Esophagus squamous epithelium (tissue), 5 donors: ENCODE measurements around the gene SPATA6. TPM values are rescaled to one million over a fixed set of nuclear protein-coding genes. Genes with fewer than 3 reads are reported as not detected.
"Not testable (repeated sequence)": the region's sequence is repeated elsewhere in the genome, so short reads cannot be mapped to it uniquely, and the experiment has no call there.

Source experiments
- DNase-seq: peaks from one replicate; lab custom pipeline; 2025; lab: John Stamatoyannopoulos, UW
- H3K27ac ChIP-seq, 4 donors: fragments of 200-600 bp; sonication (generic); one replicate each; pipeline ENCODE4 v1.5.1; 2016 to 2019; ENCODE audit warnings: mild to moderate bottlenecking in 1 of 4
- H3K27me3 ChIP-seq, 4 donors: fragments of 200-600 bp; sonication (generic); 1 replicate in 3 of 4; 2 replicates in 1 of 4; pipeline versions ENCODE4 v1.5.1 to v1.6.0; 2017 to 2021; ENCODE audit warnings: antibody characterized with exemption in 1 of 4
- H3K36me3 ChIP-seq, 3 donors: fragments of 200-600 bp; sonication (generic); one replicate each; pipeline ENCODE4 v1.5.1; 2016 to 2019
- H3K4me1 ChIP-seq, 3 donors: fragments of 200-600 bp; sonication (generic); one replicate each; pipeline ENCODE4 v1.5.1; 2017 to 2019
- H3K4me3 ChIP-seq, 4 donors: fragments of 200-600 bp; sonication (generic); 1 replicate in 3 of 4; 2 replicates in 1 of 4; pipeline ENCODE4 v1.5.1; 2016 to 2019; ENCODE audit warnings: mild to moderate bottlenecking in 2 of 4, moderate library complexity in 1 of 4
- H3K9me3 ChIP-seq, 3 donors: fragments of 200-600 bp; sonication (generic); one replicate each; pipeline ENCODE4 v1.5.1; 2016 to 2019
- POLR2A ChIP-seq, 4 donors: fragments of 450-650 bp; IDR thresholded peaks; one replicate each; pipeline ENCODE4 v1.6.1; 2017; ENCODE audit warnings: antibody characterized with exemption in 4 of 4, mild to moderate bottlenecking in 4 of 4, moderate library complexity in 3 of 4
- WGBS, 2 donors: methylation state at CpG; one replicate each; pipeline ENCODE4 v1.1.5; 2018; 5-methylcytosine and 5-hydroxymethylcytosine counted together
- intact Hi-C: fragments of 100-400 bp; cut with DNase I; formaldehyde crosslinking; loops from one replicate; pipeline ENCODE4 v1.15.0; 2022
- total RNA-seq, 4 donors: library from RNA; depleted of rRNA; stranded (reverse); fragments of >200 nt; gene quantifications; one replicate each; pipeline ENCODE4 v1.1.0, GENCODE V29; 2016
- TF ChIP-seq, protein P1 (sequence below), 6 experiments: fragments of 450-650 bp in 4 of 6; fragments of 200-600 bp in 2 of 6; sonication (generic) in 2 of 6; IDR thresholded peaks; one replicate each; pipeline ENCODE4 v1.5.1; 2016 to 2019; ENCODE audit warnings: antibody characterized with exemption in 6 of 6, mild to moderate bottlenecking in 4 of 6, moderate library complexity in 4 of 6
- donor health status: DM: yes; HTN: yes; CAD: no.

Gene SPATA6
- 1 to 10 TPM; 2.9 to 8.8 (median 7.1) TPM for total RNA-seq

DNA sequence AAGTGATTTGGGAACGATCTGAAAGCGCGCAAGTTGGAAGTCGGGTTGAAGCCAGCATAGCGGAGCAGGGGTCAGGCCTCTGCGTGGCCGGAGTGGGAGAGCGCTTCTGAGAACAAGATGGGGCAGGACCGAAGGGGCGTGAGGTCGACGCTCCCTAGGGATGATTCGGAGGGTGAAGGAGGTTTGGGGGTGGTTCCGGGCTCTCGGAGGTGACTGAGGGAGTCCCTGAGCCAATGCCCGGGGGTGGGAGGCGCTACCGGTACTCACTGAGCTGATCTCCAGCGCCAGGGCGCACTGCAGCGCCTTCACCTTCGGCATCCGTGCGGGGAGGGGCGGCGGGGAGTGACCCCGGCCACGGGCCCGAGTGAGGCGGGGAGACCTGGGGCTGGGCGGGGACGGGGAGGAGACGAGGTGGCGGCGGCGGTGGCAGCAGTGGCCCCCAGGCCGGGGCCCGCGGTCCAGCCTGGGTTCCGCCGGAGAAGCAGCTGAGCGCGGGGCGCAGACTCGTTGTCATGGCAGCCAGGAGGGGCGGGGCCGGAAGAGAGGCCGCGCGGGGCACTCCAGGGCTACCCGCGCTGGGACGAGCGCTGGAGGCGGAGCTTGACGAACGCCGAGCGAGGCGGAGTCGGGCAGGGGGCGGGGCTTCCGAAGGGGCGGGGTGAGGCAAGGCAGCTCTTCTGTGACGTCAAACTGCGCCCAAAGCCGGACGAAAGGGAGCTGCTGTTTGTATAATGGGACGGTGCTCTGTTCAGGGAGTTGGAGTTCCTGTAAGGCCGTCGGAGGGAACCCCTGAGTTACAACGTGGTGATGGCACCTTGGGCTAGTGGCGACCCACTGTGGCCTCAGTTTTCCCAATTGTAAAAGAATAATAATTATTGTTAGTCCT is at the start of gene SPATA6:
TSS of gene SPATA6 (minus strand) at position 514 of the 886 bp plus-strand sequence. CDS start at position 318, 196 bp downstream.
- 0 to 1% methylated on average over 1 to 24 of the region's 73 CpGs for WGBS, 2 donors

DNA sequence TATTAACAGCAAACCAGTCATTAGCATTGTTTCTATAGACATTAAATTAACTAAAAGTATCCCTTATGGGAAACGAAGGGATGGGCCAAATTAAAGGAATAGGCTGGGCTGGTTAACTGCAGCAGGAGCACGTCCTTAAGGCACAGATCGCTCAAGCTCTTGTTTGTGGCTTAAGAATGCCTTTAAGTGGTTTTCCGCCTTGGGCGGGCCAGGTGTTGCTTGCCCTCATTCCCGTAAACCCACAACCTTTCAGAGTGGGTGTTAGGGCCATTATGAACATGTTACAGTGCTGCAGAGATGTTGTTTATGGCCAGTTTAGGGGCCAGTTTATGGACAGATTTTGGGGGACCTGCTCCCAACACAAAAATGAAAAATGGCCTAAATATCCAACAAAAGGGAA is 47.9 kb upstream of the SPATA6 start:
- H3K36me3 ChIP-seq, H3K4me1 ChIP-seq, H3K27ac ChIP-seq, H3K9me3 ChIP-seq, intact Hi-C loops, DNase-seq, H3K4me3 ChIP-seq: not testable (repeated sequence)
- 70 to 93% methylated on average over 4 to 6 of the region's 6 CpGs for WGBS, 2 donors
- H3K27me3 ChIP-seq = peaks cover 0 to 67% (median 0%) of the 10 kb centered on the region in 4 donors

More for the DNA sequence above, at the start of gene SPATA6:
- intact Hi-C loops = no loop called here
- Histone ChIP-seq H3K36me3 (no peaks in the 10 kb centered on the region), H3K4me3 (peak within 1 kb of the TSS; percentile 80 to 90 (median 85)), H3K27ac (peak within 1 kb of the TSS; percentile 87 to 96 (median 94)), H3K27me3 (no peaks in the 10 kb centered on the region), H3K4me1 (peaks cover 14 to 32% (median 17%) of the 10 kb centered on the region in 3 donors), H3K9me3 (no peaks in the 10 kb centered on the region)
- TF ChIP-seq, protein P1, sequence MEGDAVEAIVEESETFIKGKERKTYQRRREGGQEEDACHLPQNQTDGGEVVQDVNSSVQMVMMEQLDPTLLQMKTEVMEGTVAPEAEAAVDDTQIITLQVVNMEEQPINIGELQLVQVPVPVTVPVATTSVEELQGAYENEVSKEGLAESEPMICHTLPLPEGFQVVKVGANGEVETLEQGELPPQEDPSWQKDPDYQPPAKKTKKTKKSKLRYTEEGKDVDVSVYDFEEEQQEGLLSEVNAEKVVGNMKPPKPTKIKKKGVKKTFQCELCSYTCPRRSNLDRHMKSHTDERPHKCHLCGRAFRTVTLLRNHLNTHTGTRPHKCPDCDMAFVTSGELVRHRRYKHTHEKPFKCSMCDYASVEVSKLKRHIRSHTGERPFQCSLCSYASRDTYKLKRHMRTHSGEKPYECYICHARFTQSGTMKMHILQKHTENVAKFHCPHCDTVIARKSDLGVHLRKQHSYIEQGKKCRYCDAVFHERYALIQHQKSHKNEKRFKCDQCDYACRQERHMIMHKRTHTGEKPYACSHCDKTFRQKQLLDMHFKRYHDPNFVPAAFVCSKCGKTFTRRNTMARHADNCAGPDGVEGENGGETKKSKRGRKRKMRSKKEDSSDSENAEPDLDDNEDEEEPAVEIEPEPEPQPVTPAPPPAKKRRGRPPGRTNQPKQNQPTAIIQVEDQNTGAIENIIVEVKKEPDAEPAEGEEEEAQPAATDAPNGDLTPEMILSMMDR (IDR thresholded peaks at IDR 0.05) = no peak
- TF ChIP-seq POLR2A (IDR thresholded peaks at IDR 0.05) = peak in 3 of 4 donors; percentile 60 to 67 (median 65)
- DNase-seq = peak; percentile 60

DNA sequence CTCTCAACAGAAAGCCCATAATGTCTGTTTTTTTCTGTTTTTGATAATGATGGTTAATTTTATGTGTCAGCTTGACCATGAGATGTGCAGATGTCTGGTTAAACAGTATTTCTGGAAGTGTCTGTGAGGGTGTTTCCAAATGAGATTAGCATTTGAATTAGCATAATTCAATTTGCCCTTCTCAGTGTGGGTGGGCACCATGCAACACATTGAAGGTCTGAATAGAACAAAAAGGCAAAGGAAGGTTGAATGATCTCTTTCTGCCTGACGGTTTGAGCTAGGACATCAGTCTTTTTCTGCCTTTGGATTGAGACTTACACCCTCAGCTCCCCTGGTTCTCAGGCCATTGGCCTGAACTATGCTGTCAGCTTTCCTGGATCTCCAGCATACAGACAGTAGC is 34.9 kb upstream of the SPATA6 start:
- H3K27me3 ChIP-seq = peaks cover 0 to 81% (median 0%) of the 10 kb centered on the region in 4 donors
- TF ChIP-seq POLR2A (IDR thresholded peaks at IDR 0.05) = no peak
- WGBS, 2 donors = 0% methylated on average over 1 of the region's 1 CpG
- no peak for DNase-seq
- H3K27ac ChIP-seq = no peak overlapping the region
- H3K36me3 ChIP-seq = no peaks in the 10 kb centered on the region
- no peaks in the 10 kb centered on the region for H3K9me3 ChIP-seq
- H3K4me3 ChIP-seq = no peak overlapping the region
- intact Hi-C loops = no loop called here
- peaks cover 0 to 4% (median 0%) of the 10 kb centered on the region in 3 donors for H3K4me1 ChIP-seq

DNA sequence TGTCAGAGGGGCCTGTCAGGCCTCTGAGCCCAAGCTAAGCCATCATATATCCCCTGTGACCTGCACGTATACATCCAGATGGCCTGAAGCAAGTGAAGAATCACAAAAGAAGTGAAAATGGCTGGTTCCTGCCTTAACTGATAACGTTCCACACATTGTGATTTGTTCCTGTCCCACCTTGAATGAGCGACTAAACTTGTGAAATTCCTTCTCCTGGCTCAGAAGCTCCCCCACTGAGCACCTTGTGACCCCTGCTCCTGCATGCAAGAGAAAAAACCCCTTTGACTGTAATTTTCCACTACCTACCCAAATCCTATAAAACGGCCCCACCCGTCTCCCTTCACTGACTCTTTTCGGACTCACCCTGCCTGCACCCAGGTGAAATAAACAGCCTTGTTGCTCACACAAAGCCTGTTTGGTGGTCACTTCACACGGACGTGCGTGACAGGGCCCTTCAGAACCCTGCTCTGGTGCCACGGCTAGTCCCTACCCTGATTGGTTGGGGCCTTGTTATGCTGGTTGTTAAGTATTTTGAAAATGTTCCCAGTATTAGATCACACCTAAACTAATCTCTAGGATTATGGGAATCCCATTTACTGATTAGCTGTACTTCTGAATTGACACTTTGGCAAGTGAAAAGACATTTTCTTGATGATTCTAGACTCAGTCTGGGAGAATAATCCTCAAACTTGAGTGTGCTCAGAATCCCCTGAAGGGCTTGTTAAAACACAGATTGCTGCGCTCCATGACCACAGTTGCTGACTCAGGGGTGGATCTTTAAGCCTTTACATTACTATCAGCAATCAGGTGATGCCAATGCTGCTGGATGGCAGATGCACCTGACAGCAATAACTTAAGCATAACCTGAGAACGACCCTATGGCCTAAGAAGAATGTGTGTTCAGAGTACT is 28.8 kb upstream of the SPATA6 start:
- DNase-seq = no peak
- no peak overlapping the region for H3K4me3 ChIP-seq
- 33% methylated on average over 12 of the region's 12 CpGs for WGBS, 2 donors
- no peak for TF ChIP-seq POLR2A (IDR thresholded peaks at IDR 0.05)
- TF ChIP-seq, protein P1 (IDR thresholded peaks at IDR 0.05) = no peak
- H3K27me3 ChIP-seq = peaks cover 0 to 55% (median 0%) of the 10 kb centered on the region in 4 donors
- peak overlapping the region in 3 of 4 donors; percentile 26 to 49 (median 49) for H3K27ac ChIP-seq
- H3K4me1 ChIP-seq = peaks cover 0 to 32% (median 0%) of the 10 kb centered on the region in 3 donors
- H3K36me3 ChIP-seq = no peaks in the 10 kb centered on the region
- intact Hi-C loops = no loop called here
- H3K9me3 ChIP-seq = no peaks in the 10 kb centered on the region

DNA sequence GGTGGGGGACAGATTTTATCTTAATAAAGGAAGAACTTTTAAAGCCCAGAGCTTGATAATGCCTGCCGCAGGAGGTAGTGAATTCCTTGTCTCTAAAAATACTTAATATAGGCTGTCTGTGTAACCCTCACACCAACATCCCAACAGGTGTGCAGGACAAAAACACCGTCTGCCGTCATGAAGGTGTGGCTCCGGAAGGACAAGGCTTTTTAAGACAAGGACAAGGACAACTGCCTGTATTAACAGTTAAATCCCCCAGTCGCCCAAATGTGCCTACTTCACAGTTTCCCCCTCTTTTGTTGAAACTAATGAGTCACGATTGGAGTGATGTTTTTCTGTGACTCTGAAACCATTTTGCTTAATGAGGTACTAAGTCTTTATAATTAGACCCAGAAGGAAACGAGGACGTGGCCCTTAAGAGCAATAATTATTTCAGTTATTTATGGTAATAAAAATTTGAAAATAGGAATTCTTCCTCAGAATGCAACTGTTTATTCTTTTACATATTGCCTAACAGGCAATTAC is 27.3 kb upstream of the SPATA6 start:
- no peak overlapping the region for H3K27ac ChIP-seq
- no peak overlapping the region for H3K4me3 ChIP-seq
- no peaks in the 10 kb centered on the region for H3K36me3 ChIP-seq
- no peaks in the 10 kb centered on the region for H3K9me3 ChIP-seq
- DNase-seq = no peak
- H3K4me1 ChIP-seq = peaks cover 0 to 38% (median 7%) of the 10 kb centered on the region in 3 donors
- TF ChIP-seq, protein P1 (IDR thresholded peaks at IDR 0.05) = no peak
- TF ChIP-seq POLR2A (IDR thresholded peaks at IDR 0.05) = no peak
- peaks cover 0 to 45% (median 0%) of the 10 kb centered on the region in 4 donors for H3K27me3 ChIP-seq
- intact Hi-C loops = no loop called here
- WGBS, 2 donors = 78 to 86% methylated on average over 7 to 8 of the region's 8 CpGs
